Natural killer cell (primary cell): ENCODE results near the gene ZFAND2A. TPM values are rescaled to one million over a fixed set of nuclear protein-coding genes. Genes with fewer than 3 reads are reported as not detected.

Experiments used
- ATAC-seq, 3 donors: fragments of 150-1000 bp in 2 of 3; fragments of 200-7000 bp in 1 of 3; cut with Tn5 transposase; 1 replicate in 1 of 3; 2 replicates in 2 of 3; pipeline ENCODE4 v1.10.0; 2021; ENCODE audit warnings: mild to moderate bottlenecking in 2 of 3, moderate library complexity in 2 of 3
- DNase-seq, 2 donors: peaks; one replicate each; pipeline versions ENCODE4 v3.0.0 to v3.0.0-alpha.2; 2013 to 2021; ENCODE audit warnings: mixed read lengths in 1 of 2
- H3K27ac ChIP-seq: one replicate; pipeline ENCODE4 v1.5.1; 2013; ENCODE audit warnings: mild to moderate bottlenecking, low read length
- H3K27me3 ChIP-seq: one replicate; pipeline ENCODE4 v1.6.1; 2013; ENCODE audit warnings: low read length; ENCODE audit not compliant: control insufficient read depth, insufficient read depth
- H3K36me3 ChIP-seq: one replicate; pipeline ENCODE4 v1.6.1; 2013; ENCODE audit warnings: low read length; ENCODE audit not compliant: control insufficient read depth, insufficient read depth
- H3K4me1 ChIP-seq: one replicate; pipeline ENCODE4 v1.6.1; 2013; ENCODE audit warnings: low read length; ENCODE audit not compliant: control insufficient read depth, insufficient read depth
- H3K4me3 ChIP-seq: one replicate; pipeline ENCODE4 v1.5.1; 2013; ENCODE audit warnings: low read length
- H3K9me3 ChIP-seq: one replicate; pipeline ENCODE4 v1.6.1; 2013; ENCODE audit warnings: low read length; ENCODE audit not compliant: control insufficient read depth, insufficient read depth
- H3K27ac Mint-ChIP-seq, 2 donors: one replicate each; pipeline ENCODE4 v1.8.0; 2022; ENCODE audit warnings: mild to moderate bottlenecking in 2 of 2, mixed read lengths in 2 of 2, moderate library complexity in 1 of 2
- H3K27me3 Mint-ChIP-seq, 2 donors: one replicate each; pipeline ENCODE4 v1.8.0; 2022; ENCODE audit warnings: low read depth in 2 of 2, mixed read lengths in 2 of 2
- H3K36me3 Mint-ChIP-seq: one replicate; pipeline ENCODE4 v1.8.0; 2022; ENCODE audit warnings: mixed read lengths
- H3K4me1 Mint-ChIP-seq, 2 donors: one replicate each; pipeline ENCODE4 v1.8.0; 2022; ENCODE audit warnings: mixed read lengths in 2 of 2
- H3K4me3 Mint-ChIP-seq: one replicate; pipeline ENCODE4 v1.8.0; 2022; ENCODE audit warnings: mild to moderate bottlenecking, moderate library complexity, mixed read lengths
- H3K9me3 Mint-ChIP-seq, 2 donors: one replicate each; pipeline ENCODE4 v1.8.0; 2022; ENCODE audit warnings: mixed read lengths in 2 of 2
- CTCF ChIP-seq: fragments of 200-600 bp; IDR thresholded peaks from one replicate; pipeline ENCODE4 v1.8.0; 2022; ENCODE audit warnings: antibody characterized with exemption
- WGBS: methylation state at CpG from one replicate; pipeline ENCODE4 v1.1.7; 2013; ENCODE audit warnings: missing lambda C conversion rate; ENCODE audit not compliant: insufficient coverage; 5-methylcytosine and 5-hydroxymethylcytosine counted together
- intact Hi-C: fragments of 100-400 bp; cut with micrococcal nuclease; formaldehyde crosslinking; loops from one replicate; pipeline ENCODE4 v1.14.2; 2022
- total RNA-seq, 4 donors: library from RNA; stranded (reverse); fragments of 120-200 nt in 1 of 4; gene quantifications; one replicate each; pipeline versions ENCODE4 v1.2.3 to v1.2.4, GENCODE V29; 2013 to 2022

The ZFAND2A gene
- total RNA-seq, 3 donors from 2014 or later (not counting 1 experiment from before 2014, with no cell fraction given) = 99.1 to 122 (median 106) TPM

- H3K4me3 ChIP-seq = no peak overlapping the region
- H3K4me3 Mint-ChIP-seq = no peak overlapping the region
- intact Hi-C loops = no loop called here
- no peaks in the 10 kb centered on the region for H3K9me3 Mint-ChIP-seq
- peaks cover 15 to 18% of the 10 kb centered on the region in 2 donors for H3K4me1 Mint-ChIP-seq
- no peak overlapping the region for H3K27ac ChIP-seq
- no peak overlapping the region for H3K27ac Mint-ChIP-seq
- TF ChIP-seq CTCF = no peak
- H3K9me3 ChIP-seq = no peaks in the 10 kb centered on the region
- peaks cover 25% of the 10 kb centered on the region for H3K4me1 ChIP-seq
- 96% methylated on average over 11 of the region's 11 CpGs for WGBS
- peaks cover 11% of the 10 kb centered on the region for H3K36me3 Mint-ChIP-seq
- DNase-seq = no peak
- H3K27me3 Mint-ChIP-seq = no peaks in the 10 kb centered on the region
- no peaks in the 10 kb centered on the region for H3K27me3 ChIP-seq
- ATAC-seq = no peak
- H3K36me3 ChIP-seq = peaks cover 69% of the 10 kb centered on the region
These were observed 5.7 kb downstream of the ZFAND2A start for GRCh38 chr7:1154172-1154739.

GRCh38 chr7:1152492-1152891 lies 7.5 kb downstream of the ZFAND2A start:
- Mint-ChIP-seq H3K4me1 (peaks cover 0 to 5% of the 10 kb centered on the region in 2 donors), H3K36me3 (peaks cover 11% of the 10 kb centered on the region), H3K4me3 (no peak overlapping the region), H3K27ac (no peak overlapping the region), H3K27me3 (no peaks in the 10 kb centered on the region), H3K9me3 (no peaks in the 10 kb centered on the region)
- TF ChIP-seq CTCF = no peak
- no peak for ATAC-seq
- intact Hi-C loops = no loop called here
- no peak for DNase-seq
- H3K27ac ChIP-seq = no peak overlapping the region
- H3K4me1 ChIP-seq = peaks cover 13% of the 10 kb centered on the region
- H3K9me3 ChIP-seq = no peaks in the 10 kb centered on the region
- H3K4me3 ChIP-seq = no peak overlapping the region
- H3K36me3 ChIP-seq = peaks cover 63% of the 10 kb centered on the region
- H3K27me3 ChIP-seq = no peaks in the 10 kb centered on the region
- WGBS = 97% methylated on average over 15 of the region's 15 CpGs

GRCh38 chr7:1151653-1152425 lies 8.2 kb downstream of the ZFAND2A start:
- no peak for TF ChIP-seq CTCF
- peaks cover 11% of the 10 kb centered on the region for H3K36me3 Mint-ChIP-seq
- H3K4me3 ChIP-seq = no peak overlapping the region
- 93% methylated on average over 18 of the region's 20 CpGs for WGBS
- DNase-seq (no peak), ATAC-seq (no peak)
- H3K9me3 ChIP-seq = no peaks in the 10 kb centered on the region
- H3K27ac ChIP-seq = no peak overlapping the region
- peaks cover 13% of the 10 kb centered on the region for H3K4me1 ChIP-seq
- intact Hi-C loops = no loop called here
- H3K27me3 ChIP-seq = no peaks in the 10 kb centered on the region
- no peaks in the 10 kb centered on the region for H3K27me3 Mint-ChIP-seq
- no peak overlapping the region for H3K4me3 Mint-ChIP-seq
- no peaks in the 10 kb centered on the region for H3K9me3 Mint-ChIP-seq
- peaks cover 0 to 5% of the 10 kb centered on the region in 2 donors for H3K4me1 Mint-ChIP-seq
- no peak overlapping the region for H3K27ac Mint-ChIP-seq
- peaks cover 57% of the 10 kb centered on the region for H3K36me3 ChIP-seq
